NAMALWA (cell line): ENCODE results near the gene CHRNA1.

Source experiments
- DNase-seq: peaks from one replicate; pipeline ENCODE4 v3.0.0-alpha.2; 2015; ENCODE audit warnings: low spot score

The CHRNA1 gene

GRCh38 chr2:174764280-174765255 lies at the start of gene CHRNA1:
TSS of gene CHRNA1 (minus strand) at chr2:174764472. CDS start at chr2:174764394, 78 bp downstream.
- DNase-seq, result no peak

GRCh38 chr2:174812037-174812436 lies 47.8 kb upstream of the CHRNA1 start:
- no peak for DNase-seq

DNA sequence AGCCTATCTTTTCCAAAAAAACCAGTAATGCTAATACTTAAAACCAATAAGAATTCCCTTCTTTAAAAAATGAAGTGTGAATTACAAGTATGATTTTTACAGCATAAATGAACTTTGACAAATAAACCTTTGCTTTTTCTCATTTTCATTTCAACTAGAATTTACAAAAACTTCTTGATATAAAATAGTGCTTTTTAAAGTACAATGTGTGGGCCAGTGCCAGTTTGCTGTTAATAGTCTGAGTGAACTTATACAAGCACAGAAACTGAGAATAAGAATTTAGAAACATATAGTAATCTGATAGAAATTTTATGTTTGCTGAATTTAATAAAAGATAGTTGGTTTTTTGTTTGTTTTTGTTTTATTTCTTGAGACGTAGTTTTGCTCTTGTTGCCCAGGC lies 43.7 kb upstream of the CHRNA1 start:
- no peak for DNase-seq

DNA sequence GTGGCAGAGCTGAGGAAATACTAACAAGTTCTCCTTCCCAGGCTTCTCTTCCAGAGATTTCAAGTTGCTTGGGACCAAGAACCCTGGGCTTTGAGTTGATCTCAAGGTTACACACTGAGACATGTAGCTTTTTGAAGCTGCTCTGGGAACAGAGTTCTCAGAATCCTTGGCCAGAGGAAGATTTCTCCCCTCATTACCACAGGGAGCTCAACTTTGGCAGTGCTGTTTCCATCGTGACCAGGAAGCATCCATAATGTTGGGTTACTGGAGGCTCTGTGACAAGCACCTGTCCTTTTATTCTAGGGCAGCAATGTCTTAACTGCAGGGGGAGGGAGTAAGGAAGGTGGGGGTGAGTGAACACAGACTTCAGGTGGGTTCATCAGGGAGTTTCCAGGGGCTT lies 41.5 kb upstream of the CHRNA1 start:
- DNase-seq, result no peak

DNA sequence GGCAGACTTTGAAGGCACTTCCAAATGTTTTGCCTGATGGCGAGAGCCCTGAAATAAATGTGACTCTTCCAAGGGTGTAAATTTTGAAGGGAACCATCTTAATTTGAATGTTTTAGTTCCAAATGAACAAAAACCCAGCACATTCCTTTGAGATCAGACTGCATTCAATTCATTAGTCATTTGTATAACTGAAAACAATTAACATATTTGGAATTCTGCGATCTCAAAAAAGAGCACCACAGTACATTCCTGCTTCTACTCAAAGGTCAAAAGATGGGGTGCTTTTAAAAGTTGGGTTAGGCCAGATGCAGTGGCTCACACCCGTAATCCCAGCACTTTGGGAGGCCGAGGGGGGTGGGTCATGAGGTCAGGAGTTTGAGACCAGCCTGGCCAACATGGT lies 38.2 kb upstream of the CHRNA1 start:
- no peak for DNase-seq

DNA sequence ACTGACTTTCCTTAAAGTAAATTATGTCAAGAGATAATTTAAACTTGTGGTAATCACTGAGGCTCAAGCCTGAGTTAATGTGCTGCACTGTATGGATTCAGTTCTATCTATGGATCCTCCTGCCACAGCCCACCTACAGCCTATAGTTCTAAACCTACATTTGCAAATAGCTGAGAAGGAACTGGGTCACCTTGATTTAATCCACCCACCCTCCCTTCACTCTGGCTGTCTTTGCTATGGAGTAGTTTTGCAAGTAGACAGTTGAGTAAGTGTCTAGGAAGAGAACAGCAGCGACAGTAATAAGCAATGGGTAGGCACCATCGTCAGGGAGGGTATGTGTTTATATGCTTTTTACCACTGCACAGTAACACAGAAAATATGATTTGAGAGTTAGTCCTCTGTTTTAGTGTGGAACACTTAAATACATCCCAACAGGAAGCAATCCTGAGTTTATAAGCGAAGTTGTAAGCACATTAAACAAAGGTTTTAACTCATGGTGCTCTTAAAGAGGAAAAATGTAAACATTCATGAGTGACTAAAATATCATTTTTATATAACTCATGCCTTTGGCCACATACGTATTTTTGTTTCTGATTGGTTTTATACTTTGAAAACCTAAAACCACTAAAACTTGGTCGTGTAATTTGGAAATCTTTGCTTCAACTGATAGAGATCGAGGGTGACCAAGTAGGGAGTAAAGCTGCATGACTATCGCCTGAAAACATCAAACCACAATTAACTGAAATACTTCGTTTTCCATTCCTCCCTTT lies 36.3 kb upstream of the CHRNA1 start:
- DNase-seq, result no peak

DNA sequence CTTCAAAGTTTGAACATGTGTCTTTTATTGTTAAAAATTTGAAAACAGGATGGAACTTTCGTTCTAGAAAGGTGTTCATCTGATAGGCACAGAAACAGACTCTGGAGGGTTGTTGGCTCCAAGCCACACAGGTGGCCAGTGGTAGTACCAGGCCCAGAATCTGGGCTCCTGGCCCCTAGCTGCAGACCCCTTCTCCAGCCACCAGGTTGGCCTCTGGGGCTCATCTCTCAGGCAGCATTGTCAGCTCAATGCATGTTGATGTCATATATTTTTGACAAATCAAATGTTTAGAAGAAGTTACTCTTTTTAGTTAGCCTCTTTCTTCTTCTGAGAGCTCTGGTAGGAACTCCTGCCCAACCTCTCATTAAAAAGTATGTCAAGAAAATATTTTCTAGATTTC lies 34.5 kb upstream of the CHRNA1 start:
- no peak for DNase-seq

- DNase-seq, result no peak
These were observed 33.6 kb upstream of the CHRNA1 start for GRCh38 chr2:174797781-174798276.

- DNase-seq, result no peak
These were observed 32.1 kb upstream of the CHRNA1 start for GRCh38 chr2:174796319-174796771.

DNA sequence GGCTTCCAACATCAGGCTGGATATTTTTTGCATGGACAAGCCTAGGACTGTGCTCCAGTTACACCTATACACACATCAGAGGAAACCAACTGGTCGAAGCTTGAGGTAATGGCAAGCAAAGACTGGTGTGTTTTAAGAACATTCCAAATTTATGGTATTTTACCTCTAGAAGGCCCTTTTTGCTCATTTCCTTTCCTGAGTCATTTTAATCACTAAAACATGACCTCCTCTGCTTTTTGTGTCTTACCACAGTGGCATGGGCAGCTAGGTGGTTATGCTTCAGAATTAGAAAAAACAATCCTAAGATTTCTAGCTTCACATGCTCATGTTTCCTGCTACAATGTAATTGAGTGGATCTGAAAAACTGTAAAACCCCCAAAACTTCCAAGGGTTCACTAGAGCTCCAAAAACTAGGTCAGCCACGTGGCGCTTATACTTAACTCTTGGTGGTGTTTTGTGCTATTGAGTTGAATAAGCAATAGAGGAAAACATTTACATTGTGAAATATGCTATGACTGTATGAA lies 30.6 kb upstream of the CHRNA1 start:
- no peak for DNase-seq

DNA sequence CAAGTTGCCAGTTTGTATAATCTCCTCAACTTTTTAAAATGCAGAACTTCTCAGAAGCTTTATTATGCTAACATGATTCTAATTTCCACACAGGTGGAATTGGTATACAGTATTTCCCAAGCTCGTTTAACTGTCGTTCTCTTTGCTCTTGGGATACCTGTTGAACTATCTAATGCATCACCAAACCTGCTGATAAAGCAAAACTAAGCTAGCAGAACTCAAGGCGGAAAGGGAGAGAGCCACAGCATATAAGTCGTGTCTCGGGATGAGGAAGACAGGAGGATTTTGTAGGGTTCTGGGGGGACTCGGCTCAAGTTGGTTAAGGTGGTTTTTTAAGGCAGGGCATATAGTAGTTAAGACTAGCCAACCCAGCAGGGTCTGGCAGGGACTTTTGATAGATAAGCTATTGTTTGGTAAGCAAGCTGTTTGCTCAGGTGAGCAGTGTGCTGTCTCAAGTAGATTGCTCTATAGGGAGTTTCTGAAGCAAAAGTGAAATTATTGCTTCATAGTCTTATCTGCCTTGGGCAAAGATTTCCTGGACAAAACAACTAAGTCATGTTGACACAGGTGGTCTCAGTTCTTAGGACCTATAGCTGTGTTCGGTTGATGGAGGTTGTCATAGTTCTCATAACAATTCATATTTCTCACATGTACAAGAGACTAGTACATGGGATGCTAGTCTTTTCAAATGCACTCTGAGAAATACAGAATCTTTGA lies 28.2 kb upstream of the CHRNA1 start:
- no peak for DNase-seq

- DNase-seq, result no peak
These were observed 27.5 kb upstream of the CHRNA1 start for GRCh38 chr2:174791746-174792280.

- DNase-seq, result no peak
These were observed 26.7 kb upstream of the CHRNA1 start for GRCh38 chr2:174791020-174791419.

DNA sequence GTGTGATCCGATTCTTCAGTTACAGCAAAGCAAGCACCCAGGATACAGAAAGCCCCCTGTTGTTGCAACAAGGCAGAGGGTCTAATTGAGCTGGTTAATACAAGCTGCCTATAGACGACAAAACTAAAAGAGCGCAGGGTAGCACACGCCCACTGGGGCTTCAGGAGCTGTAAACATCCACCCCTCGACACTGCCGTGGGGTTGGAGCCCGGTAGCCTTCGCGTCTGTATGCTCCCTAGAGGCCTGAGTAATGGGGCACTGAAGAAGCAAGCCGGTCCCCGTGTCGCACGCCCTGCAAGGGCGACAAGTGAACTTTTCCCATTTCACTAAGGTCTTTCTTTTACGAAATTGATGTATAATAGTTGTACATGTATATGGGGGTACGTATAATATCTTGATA lies 24.7 kb upstream of the CHRNA1 start:
- no peak for DNase-seq

DNA sequence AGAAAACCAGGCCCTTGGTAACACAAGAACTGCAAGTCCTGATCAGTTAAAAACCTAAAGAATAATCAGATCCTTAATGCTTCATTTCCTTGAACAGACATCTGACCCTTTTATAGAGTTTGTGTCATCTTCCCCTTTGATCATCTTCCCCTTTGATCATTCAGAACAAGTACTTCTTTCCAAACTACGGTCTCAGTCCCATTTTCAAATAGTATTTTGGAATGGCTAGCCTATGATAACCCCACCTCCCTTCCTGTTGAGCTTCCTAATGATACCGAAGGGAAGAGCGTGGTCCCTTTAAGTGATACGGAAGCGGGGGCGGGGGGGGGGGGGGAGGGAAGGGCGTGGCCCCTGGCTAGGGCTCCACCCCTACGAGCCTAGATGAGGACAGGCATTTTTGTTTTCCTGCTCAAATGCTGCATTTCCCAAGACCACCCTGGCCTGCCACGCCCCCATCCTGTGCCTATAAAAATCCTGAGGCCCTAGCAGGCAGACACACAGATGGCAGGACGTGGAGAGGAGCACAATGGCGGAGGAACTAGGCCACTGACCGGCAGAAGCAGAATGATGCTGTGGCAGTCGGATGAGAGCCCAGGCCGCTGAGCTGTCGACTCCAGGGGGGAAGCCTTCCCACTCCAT lies 24.1 kb upstream of the CHRNA1 start:
- no peak for DNase-seq

DNA sequence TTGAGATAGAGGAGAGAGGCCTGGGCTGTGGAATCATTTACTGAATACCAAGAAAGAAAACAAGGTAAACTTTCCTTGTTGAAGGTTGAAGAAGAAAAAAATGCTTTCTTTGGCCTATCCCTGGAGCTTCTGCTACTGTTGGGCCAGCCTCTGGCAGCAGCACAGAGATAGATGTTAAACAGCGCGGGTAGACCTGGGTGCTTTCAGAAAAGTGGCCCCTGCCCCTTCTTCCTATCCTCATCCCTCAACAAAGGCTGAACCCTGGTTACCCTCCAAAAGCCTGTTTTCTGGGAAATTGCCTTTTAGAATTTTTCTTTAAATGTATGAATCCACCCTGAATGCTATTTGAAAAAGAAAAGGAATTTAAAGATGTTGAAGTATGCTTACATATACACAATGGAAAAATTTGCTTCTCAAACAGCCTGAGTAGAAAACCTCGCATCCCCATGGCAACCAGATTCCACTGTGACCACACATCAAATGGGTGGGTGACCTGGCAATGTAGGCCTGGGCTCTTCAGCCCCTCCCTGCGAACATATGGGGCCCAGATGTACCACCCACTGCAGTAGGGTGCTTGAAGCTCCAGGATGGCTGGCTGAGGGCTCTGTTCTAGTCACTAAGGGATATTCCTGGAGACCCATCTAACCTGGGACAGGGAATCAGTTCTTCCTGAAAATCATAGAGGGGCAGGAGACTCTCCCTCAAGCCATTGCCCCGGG lies 23.4 kb upstream of the CHRNA1 start:
- peak; percentile 13 for DNase-seq

DNA sequence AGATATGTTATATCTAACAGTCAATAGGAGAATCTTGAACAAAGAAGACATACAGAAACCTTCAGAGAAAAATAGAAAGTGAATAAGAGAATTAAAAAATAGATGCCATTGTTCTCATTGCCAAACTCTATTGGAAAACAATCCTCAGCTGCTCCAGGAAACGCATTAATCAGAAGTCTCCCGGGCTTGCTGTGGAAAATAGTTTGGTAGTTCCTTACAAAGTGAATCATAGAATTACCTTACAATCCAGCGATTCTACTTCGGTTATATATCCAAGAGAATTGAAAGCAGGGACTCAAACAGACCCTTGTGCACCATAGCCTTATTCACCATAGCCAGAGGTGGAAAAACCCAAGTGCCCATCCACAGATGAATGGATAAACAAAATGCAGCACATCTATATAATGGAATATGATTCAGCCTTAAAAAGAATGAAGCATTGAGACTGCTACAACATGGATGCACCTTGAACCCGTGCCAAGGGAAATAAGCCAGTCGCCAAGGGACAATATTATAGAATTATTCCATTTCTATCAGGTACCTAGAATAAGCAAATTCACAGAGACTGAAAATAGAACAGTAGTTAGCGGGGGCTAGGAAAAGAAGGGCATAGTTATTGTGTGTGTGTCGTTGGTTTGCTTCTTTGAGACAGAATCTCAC lies 21.9 kb upstream of the CHRNA1 start:
- no peak for DNase-seq

DNA sequence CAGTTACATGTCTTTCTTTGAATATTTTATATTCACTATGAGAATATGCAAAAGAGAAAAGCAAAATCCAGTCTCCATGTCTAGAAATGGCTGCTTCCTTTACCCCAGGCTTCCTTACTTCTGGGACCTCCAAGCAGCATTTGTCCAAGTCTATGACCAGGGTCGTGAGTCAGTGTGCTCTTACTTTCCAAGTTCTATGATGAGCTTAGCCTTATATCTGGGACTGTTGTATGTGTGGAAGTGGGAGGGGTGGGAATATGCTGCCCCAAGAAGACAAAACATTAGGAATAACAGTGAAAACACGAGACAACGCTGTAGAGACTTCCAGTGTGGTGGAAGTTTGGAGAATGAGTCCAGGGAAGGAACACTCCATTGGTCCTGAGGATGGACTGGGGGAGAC lies 21.2 kb upstream of the CHRNA1 start:
- no peak for DNase-seq

DNA sequence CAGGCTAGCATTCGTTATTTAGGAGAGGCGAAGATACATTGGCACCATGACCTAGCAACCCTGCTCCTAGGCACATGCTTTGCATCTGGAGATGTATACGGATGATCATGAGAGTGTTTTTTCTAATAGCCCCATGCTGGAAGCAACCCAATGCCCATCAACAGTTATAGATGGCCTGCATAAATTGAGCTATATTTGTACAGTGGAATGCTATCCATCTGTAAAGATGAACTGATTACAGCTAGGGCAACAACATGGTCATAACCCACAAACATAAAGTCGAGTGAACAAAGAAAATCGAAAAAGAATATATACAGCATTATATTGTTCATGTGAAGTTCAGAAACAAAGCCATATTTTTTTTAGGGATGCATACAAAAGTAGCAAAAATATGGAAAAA lies 20.6 kb upstream of the CHRNA1 start:
- no peak for DNase-seq

- DNase-seq, result no peak
These were observed 20.0 kb upstream of the CHRNA1 start for GRCh38 chr2:174784316-174784715.
